Endothelial cell of umbilical vein (primary cell): ENCODE data around the gene CAND2. TPM values are rescaled to one million over a fixed set of nuclear protein-coding genes. Genes with fewer than 3 reads are reported as not detected.

Experiments
- BruUV-seq: library from RNA; stranded (reverse); fragments of 400-500 nt; replicated peaks from 2 replicates; lab custom pipeline; 2021; lab: Mats Ljungman, UMichigan
- CTCF ChIA-PET: fragments of 300-600, 350-600 bp; sonication (Branson Sonifier 250); formaldehyde crosslinking; loops from one replicate; lab custom pipeline; 2021; ENCODE audit warnings: antibody characterized with exemption, inconsistent platforms; lab: Charles Lee
- POLR2A ChIA-PET: fragments of 300-600, 350-600 bp; sonication (Branson Sonifier 250); formaldehyde crosslinking; loops from one replicate; lab custom pipeline; 2021; ENCODE audit warnings: antibody characterized with exemption, inconsistent platforms; lab: Charles Lee
- DNase-seq: peaks from one replicate; pipeline ENCODE4 v3.0.0-alpha.2; 2011; ENCODE audit warnings: low read depth, low spot score
- FAIRE-seq: peaks from 2 replicates; lab custom pipeline; 2011; peaks lifted over from hg19 to GRCh38; lab: Jason Lieb, UNC
- H2AFZ ChIP-seq: 2 replicates; pipeline ENCODE4 v1.6.0; 2012; ENCODE audit warnings: low read depth, low read length, control low read depth, inconsistent platforms
- H3K27ac ChIP-seq: 2 replicates; pipeline ENCODE4 v1.5.1; 2011; ENCODE audit warnings: low read depth, mild to moderate bottlenecking, control low read depth, low read length, moderate library complexity; ENCODE audit not compliant: insufficient read depth
- H3K27me3 ChIP-seq, 2 experiments: 2 replicates each; pipeline versions ENCODE4 v1.6.0 to v1.6.1; 2011; ENCODE audit warnings: low read length in 2 of 2, mixed read lengths in 1 of 2; ENCODE audit not compliant: control insufficient read depth in 2 of 2, insufficient read depth in 2 of 2
- H3K36me3 ChIP-seq, 2 experiments: 2 replicates in 1 of 2; 3 replicates in 1 of 2; pipeline ENCODE4 v1.5.1; 2011; ENCODE audit warnings: low read length in 2 of 2, mild to moderate bottlenecking in 1 of 2, moderate library complexity in 1 of 2; ENCODE audit not compliant: control insufficient read depth in 2 of 2, insufficient read depth in 2 of 2; ENCODE audit errors: extremely low read depth in 1 of 2
- H3K4me1 ChIP-seq: 3 replicates; pipeline ENCODE4 v1.5.1; 2011; ENCODE audit warnings: mild to moderate bottlenecking, low read length; ENCODE audit not compliant: control insufficient read depth, insufficient read depth; ENCODE audit errors: extremely low read depth
- H3K4me2 ChIP-seq: 2 replicates; pipeline ENCODE4 v1.6.1; 2011; ENCODE audit warnings: low read length, control low read depth, mixed read lengths; ENCODE audit not compliant: insufficient read depth
- H3K4me3 ChIP-seq, 3 experiments: fragments of 200-600 bp in 1 of 3; sonication (generic), shearing (Covaris generic) in 1 of 3; replicated peaks in 1 of 3; 2 replicates each; pipeline ENCODE4 v1.5.1; 2011 to 2016; ENCODE audit warnings: control low read depth in 3 of 3, low read length in 3 of 3, mild to moderate bottlenecking in 2 of 3, inconsistent platforms in 1 of 3, low read depth in 1 of 3, moderate library complexity in 1 of 3; ENCODE audit not compliant: insufficient read depth in 1 of 3
- H3K79me2 ChIP-seq: 2 replicates; pipeline ENCODE4 v1.6.0; 2012; ENCODE audit warnings: low read length, inconsistent platforms; ENCODE audit not compliant: control insufficient read depth, insufficient read depth
- H3K9ac ChIP-seq: replicated peaks from 2 replicates; pipeline ENCODE3; 2011; ENCODE audit warnings: low read length, control low read depth; ENCODE audit not compliant: insufficient read depth; ENCODE audit errors: extremely low read depth
- H3K9me1 ChIP-seq: replicated peaks from 3 replicates; pipeline ENCODE4 v1.6.0; 2011; ENCODE audit warnings: mild to moderate bottlenecking, low read length; ENCODE audit not compliant: control insufficient read depth, insufficient read depth; ENCODE audit errors: extremely low read depth
- H3K9me3 ChIP-seq: replicated peaks from 2 replicates; pipeline ENCODE4 v1.5.1; 2012; ENCODE audit warnings: low read length, inconsistent platforms; ENCODE audit not compliant: control insufficient read depth, insufficient read depth
- H4K20me1 ChIP-seq: replicated peaks from 2 replicates; pipeline ENCODE3; 2011; ENCODE audit warnings: mild to moderate bottlenecking, low read length; ENCODE audit not compliant: control insufficient read depth, insufficient read depth; ENCODE audit errors: extremely low read depth
- CTCF ChIP-seq, 2 donors: IDR thresholded peaks; 1 replicate in 1 of 2; 2 replicates in 1 of 2; pipeline ENCODE4 v1.5.1; 2011; ENCODE audit warnings: low read length in 2 of 2, mild to moderate bottlenecking in 2 of 2, moderate library complexity in 2 of 2, control low read depth in 1 of 2, inconsistent platforms in 1 of 2, low read depth in 1 of 2; ENCODE audit not compliant: insufficient read depth in 1 of 2; ENCODE audit errors: extremely low read depth in 1 of 2
- EZH2 ChIP-seq: IDR thresholded peaks from 2 replicates; pipeline ENCODE4 v1.6.1; 2012; ENCODE audit warnings: borderline replicate concordance, low read depth, mild to moderate bottlenecking, moderate library complexity, low read length, inconsistent platforms; ENCODE audit not compliant: severe bottlenecking
- FOS ChIP-seq: IDR thresholded peaks from 2 replicates; pipeline ENCODE4 v1.6.1; 2011; ENCODE audit warnings: mild to moderate bottlenecking, low read length, moderate library complexity, borderline replicate concordance; ENCODE audit not compliant: insufficient read depth
- GATA2 ChIP-seq: IDR thresholded peaks from 2 replicates; pipeline ENCODE4 v1.7.0; 2011; ENCODE audit warnings: low read depth, mild to moderate bottlenecking, moderate library complexity, mixed read lengths, low read length; ENCODE audit not compliant: insufficient read length, insufficient read depth
- JUN ChIP-seq: IDR thresholded peaks from 2 replicates; pipeline ENCODE4 v1.6.1; 2011; ENCODE audit warnings: borderline replicate concordance, low read depth; ENCODE audit not compliant: insufficient read length, insufficient read depth
- MAX ChIP-seq: IDR thresholded peaks from 2 replicates; pipeline ENCODE4 v1.6.1; 2011; ENCODE audit not compliant: insufficient read depth, insufficient read length
- MYC ChIP-seq: IDR thresholded peaks from one replicate; pipeline ENCODE4 v1.6.1; 2011; ENCODE audit warnings: mild to moderate bottlenecking, low read depth, low read length
- POLR2A ChIP-seq: IDR thresholded peaks from 2 replicates; pipeline ENCODE4 v1.6.1; 2012; ENCODE audit warnings: low read depth, mild to moderate bottlenecking, control low read depth, low read length
- POLR2AphosphoS5 ChIP-seq: IDR thresholded peaks from 2 replicates; pipeline ENCODE4 v1.6.1; 2012; ENCODE audit warnings: low read depth, mild to moderate bottlenecking, control low read depth, low read length, moderate library complexity; ENCODE audit not compliant: insufficient read depth
- dilution Hi-C: fragments of 300-500 bp; cut with MboI; formaldehyde crosslinking; loops from one replicate; pipeline ENCODE4 v1.15.0; 2019; ENCODE audit warnings: low sequenced_read_pairs; ENCODE audit not compliant: extremely low pct_ligation_motif_present
- intact Hi-C: fragments of 100-400 bp; cut with micrococcal nuclease; formaldehyde crosslinking; loops from one replicate; pipeline ENCODE4 v1.10.0; 2022
- polyA plus RNA-seq, 4 experiments: library from polyadenylated mRNA; depleted of rRNA in 3 of 4; stranded (reverse) in 3 of 4; unstranded in 1 of 4; fragments of >200 nt; gene quantifications; 2 replicates each; pipeline versions ENCODE4 v1.2.1 to v1.2.3, GENCODE V29; 2011 to 2012; ENCODE audit warnings: missing spikeins in 1 of 4
- total RNA-seq: library from RNA; stranded (reverse); gene quantifications from 2 replicates; pipeline ENCODE4 v1.2.3, GENCODE V29; 2021

CAND2 gene
- total and polyA plus RNA-seq, 2 donors (not counting 3 experiments of a cell fraction or from before 2014, with no cell fraction given) = 7.1 to 11.0 TPM

GRCh38 chr3:12816521-12817342, 20.3 kb downstream of the CAND2 start:
- Histone ChIP-seq H2AFZ (no peak overlapping the region), H3K36me3 (peaks cover 0 to 4% of the 10 kb centered on the region in 2 experiments), H3K9me3 (no peaks in the 10 kb centered on the region), H4K20me1 (no peaks in the 10 kb centered on the region), H3K9ac (no peak overlapping the region), H3K4me3 (no peak overlapping the region), H3K79me2 (no peaks in the 10 kb centered on the region), H3K27me3 (no peaks in the 10 kb centered on the region), H3K27ac (no peak overlapping the region), H3K4me2 (no peak overlapping the region), H3K4me1 (no peaks in the 10 kb centered on the region), H3K9me1 (no peaks in the 10 kb centered on the region)
- ChIA-PET POLR2A (no interaction called here), CTCF (interaction anchor here (1.4 kb wide), 1 partner anchor 25 kb away, joined by 4 read pairs; the partner anchor contains the start of gene RPL32)
- TF ChIP-seq CTCF (IDR thresholded peaks at IDR 0.05; ENCODE audit: extremely low read depth in 1 of 2, insufficient read depth in 1 of 2, low read depth in 1 of 2, low read length in 2 of 2) = no peak
- TF ChIP-seq FOS = no peak
- TF ChIP-seq MAX = no peak
- TF ChIP-seq MYC = no peak
- TF ChIP-seq EZH2 = no peak
- TF ChIP-seq GATA2 = no peak
- no peak for TF ChIP-seq POLR2AphosphoS5
- no peak for TF ChIP-seq POLR2A
- no peak for TF ChIP-seq JUN
- intact Hi-C loops (no loop called here), dilution Hi-C loops (no loop called here)
- BruUV-seq = no TSS peak
- no peak for DNase-seq
- no peak for FAIRE-seq
